NCI-H1092 treated with DMSO at 0.1 percent for 48 hours (cell line): ENCODE results near the gene RAX.

ENCODE experiments used
- DNase-seq: peaks from one replicate; lab custom pipeline; 2025; lab: John Stamatoyannopoulos, UW

The RAX gene

DNA sequence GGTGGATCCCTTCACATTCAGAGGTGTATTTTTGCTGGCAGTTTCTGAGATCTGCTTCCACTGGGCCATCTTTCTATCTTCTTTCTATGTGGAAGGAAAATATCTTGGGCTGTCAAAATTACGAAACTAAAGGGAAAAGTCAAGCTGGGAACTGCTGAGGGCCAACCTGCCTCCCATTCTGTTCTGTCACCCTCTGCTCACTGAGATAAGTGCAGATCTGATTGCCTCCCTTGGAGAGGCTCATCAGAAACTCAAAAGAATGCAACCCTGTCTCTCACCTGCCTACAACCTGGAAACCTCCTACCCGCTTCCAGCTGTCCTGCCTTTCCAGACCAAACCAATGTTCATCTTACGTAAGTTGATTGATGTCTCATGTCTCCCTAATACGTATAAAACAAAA, 26.5 kb downstream of the RAX start:
- DNase-seq = no peak

GRCh38 chr18:59242906-59243305, 30.3 kb downstream of the RAX start:
- DNase-seq = no peak

GRCh38 chr18:59239642-59240041, 33.6 kb downstream of the RAX start:
- no peak for DNase-seq

- DNase-seq = peak; percentile 46
These were observed 34.9 kb downstream of the RAX start for GRCh38 chr18:59238385-59238784.

DNA sequence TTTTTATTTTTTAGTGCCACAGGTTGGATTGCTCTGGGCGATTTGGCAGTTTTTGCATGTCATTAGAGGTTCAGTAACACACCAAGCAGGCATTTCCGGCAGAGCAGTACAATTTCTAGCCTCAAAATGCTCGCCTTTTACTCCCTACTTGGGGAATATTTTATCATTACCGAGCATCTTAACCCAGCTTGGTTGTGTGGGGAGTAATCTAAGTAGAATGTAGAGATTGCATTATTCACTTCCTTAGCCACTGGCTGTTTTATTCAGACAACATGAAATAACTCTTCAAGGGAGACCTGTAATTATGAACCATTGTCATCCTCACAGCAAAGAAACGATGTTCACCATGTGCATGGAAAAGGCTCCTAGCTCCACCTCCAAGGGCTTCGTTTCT, 40.2 kb downstream of the RAX start:
- DNase-seq = no peak

DNA sequence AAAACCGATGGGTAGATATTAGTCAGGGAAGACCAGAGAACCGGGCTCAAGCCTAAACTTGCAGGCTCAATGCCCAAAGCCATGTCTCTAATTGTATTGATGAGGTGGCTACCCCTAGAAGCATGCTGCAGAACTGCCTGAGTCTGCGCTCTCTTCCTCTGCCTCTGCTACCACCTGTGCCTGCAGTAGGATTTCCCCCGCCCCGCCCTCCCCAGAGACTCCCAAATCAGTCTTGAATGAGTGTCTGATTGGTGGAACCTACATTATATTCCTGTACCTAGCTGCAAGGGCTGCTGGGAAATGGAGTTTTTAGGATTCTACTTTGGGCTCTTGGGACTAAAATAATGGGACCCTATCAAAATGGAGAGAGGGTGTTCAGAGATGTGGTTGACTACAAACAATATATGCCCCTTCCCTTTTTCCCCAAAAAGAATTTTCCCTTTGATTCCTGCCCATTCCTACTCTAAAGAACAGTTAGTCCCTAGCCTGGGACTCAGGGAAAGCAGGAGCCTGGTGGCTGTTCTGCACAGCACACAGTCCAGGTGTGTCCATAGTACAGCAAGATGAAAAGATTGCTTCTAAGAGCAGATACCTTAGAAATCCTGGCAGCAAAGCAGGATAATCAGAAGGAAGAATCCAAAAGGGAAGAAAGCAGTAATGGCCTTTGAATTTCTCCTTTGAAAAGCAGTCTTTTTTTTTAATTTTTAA, 40.8 kb downstream of the RAX start:
- DNase-seq = no peak

- DNase-seq = no peak
These were observed 41.4 kb downstream of the RAX start for GRCh38 chr18:59231877-59232276.

- DNase-seq = no peak
These were observed 42.1 kb downstream of the RAX start for GRCh38 chr18:59231114-59231513.

- no peak for DNase-seq
These were observed 43.4 kb downstream of the RAX start for GRCh38 chr18:59229701-59230443.

DNA sequence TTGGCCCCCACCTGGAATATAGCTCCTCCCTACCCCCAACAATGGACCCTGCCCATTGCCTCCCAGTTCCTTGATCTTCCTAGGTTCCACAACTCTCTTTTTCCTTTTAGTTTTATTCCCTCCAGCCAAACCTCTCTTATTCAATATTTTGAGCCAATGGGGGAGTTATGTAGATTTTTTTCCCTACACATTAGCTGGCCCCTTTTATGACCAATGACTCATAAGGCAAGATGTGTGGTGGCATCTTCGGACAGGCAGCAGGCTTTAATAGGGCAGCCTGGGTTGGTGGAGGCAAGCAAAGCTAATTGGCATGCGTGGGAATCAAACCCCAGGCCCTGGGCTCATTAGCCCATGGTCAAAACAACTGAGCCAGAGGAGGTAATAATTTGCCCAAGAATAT, 44.1 kb downstream of the RAX start:
- no peak for DNase-seq

DNA sequence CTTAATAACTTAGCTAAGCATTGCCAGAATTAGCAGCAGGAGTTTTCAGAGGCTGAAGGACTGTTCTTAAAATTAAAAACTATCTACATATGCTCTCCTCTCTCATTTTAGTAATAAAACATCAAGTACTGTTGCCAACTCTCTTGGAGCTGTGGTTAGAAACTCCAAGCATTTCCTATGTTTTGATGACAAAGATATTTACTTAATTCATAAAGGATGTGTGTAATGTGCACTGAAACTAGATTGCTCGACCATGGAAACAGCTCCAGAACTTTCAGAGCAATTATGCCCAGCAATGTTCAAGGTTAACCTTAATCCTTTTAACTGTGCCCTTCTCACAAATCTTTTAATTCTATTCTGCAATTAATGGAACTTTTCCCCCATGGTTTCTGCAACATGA, 44.9 kb downstream of the RAX start:
- no peak for DNase-seq

GRCh38 chr18:59222341-59222740, 50.9 kb downstream of the RAX start:
- no peak for DNase-seq

DNA sequence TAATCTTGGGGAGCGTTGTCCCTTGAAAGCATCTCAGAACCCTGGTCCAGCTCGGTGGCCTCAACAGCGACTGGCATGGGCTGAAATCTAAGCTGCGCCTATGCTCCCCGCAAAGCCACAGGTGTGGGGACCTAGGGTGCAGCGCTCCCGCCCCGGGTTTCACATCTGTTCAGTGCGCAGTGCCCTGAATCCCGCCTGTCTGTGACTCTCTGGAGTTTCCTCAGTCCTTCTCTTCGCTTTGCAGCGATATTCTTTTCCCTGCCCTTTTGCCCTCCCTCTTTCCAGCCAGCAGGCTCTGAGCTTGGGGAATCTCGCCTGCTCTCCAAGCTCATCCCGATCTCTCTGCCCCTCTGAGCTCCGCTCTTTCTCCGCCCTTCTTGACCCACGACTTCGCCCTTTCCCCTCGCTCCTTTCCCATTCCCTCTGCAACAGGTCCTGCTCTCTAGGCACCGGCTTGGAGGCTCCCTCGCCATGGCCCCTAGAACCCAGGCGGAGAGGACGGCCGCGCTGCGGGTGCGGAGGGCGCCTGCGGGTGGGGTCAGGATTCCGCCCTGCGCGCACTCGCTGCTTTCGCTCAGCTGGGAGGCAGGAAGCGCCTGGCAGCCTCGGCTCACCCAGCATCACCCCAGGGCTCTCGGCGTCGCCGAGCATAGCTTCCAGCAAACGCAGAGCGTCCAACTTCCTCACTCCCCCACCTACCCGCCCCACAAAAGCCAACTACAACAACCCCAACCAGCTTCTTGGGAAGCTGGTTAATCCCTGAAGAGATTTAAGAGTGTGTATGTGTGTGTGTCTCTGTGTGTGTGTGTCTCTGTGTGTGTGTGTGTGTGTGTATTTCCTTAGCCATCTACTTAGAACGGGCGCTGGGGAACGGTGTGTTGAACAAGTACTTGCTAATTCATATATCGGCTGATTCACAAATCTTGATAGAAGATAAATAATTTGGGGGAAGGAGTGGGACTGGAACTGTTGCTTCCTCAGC, 52.2 kb downstream of the RAX start:
- DNase-seq = peak; percentile 70

GRCh38 chr18:59220164-59220783, 53.0 kb downstream of the RAX start:
- DNase-seq = peak; percentile 74

GRCh38 chr18:59219672-59220163, 53.5 kb downstream of the RAX start, which contains the start of gene GRP:
Gene GRP (plus strand): TSS chr18:59220158. CDS start chr18:59220266, 108 bp downstream.
- peak; percentile 84 for DNase-seq

GRCh38 chr18:59218018-59218417, 55.2 kb downstream of the RAX start:
- peak; percentile 77 for DNase-seq
